Calu3 (cell line): ENCODE measurements around the gene FUZ. TPM values are rescaled to one million over a fixed set of nuclear protein-coding genes. Genes with fewer than 3 reads are reported as not detected.

Experiments
- BruUV-seq: library from RNA; stranded (reverse); fragments of 400-500 nt; replicated peaks from 2 replicates; lab custom pipeline; 2021; lab: Mats Ljungman, UMichigan
- CTCF ChIA-PET: fragments of 300-600 bp; sonication (Branson Sonifier 250); formaldehyde crosslinking; loops from one replicate; lab custom pipeline; 2022; ENCODE audit warnings: antibody characterized with exemption; lab: Charles Lee
- DNase-seq: peaks from one replicate; pipeline ENCODE4 v3.0.0; 2022
- H3K27ac Mint-ChIP-seq: one replicate; pipeline ENCODE4 v1.8.0; 2022; ENCODE audit warnings: mixed read lengths; ENCODE audit not compliant: unreplicated experiment
- H3K27me3 Mint-ChIP-seq: one replicate; pipeline ENCODE4 v1.8.0; 2022; ENCODE audit warnings: mixed read lengths; ENCODE audit not compliant: unreplicated experiment
- H3K36me3 Mint-ChIP-seq: one replicate; pipeline ENCODE4 v1.8.0; 2022; ENCODE audit warnings: mild to moderate bottlenecking, moderate library complexity, mixed read lengths; ENCODE audit not compliant: insufficient read depth, unreplicated experiment
- H3K4me1 Mint-ChIP-seq: one replicate; pipeline ENCODE4 v1.8.0; 2022; ENCODE audit warnings: mild to moderate bottlenecking, low read depth, mixed read lengths; ENCODE audit not compliant: unreplicated experiment
- H3K4me3 Mint-ChIP-seq: one replicate; pipeline ENCODE4 v1.8.0; 2022; ENCODE audit warnings: mild to moderate bottlenecking, low read depth, moderate library complexity, mixed read lengths; ENCODE audit not compliant: unreplicated experiment
- H3K9me3 Mint-ChIP-seq: one replicate; pipeline ENCODE4 v1.8.0; 2022; ENCODE audit warnings: low read depth, mixed read lengths; ENCODE audit not compliant: unreplicated experiment
- CTCF ChIP-seq: fragments of 200-600 bp; IDR thresholded peaks from one replicate; pipeline ENCODE4 v1.8.0; 2022; ENCODE audit warnings: antibody characterized with exemption; ENCODE audit not compliant: unreplicated experiment
- intact Hi-C: fragments of 100-400 bp; cut with micrococcal nuclease; formaldehyde crosslinking; loops from one replicate; pipeline ENCODE4 v1.10.0; 2022; ENCODE audit not compliant: unreplicated experiment
- total RNA-seq: library from RNA; stranded (reverse); gene quantifications from 2 replicates; pipeline ENCODE4 v1.2.3, GENCODE V29; 2022

FUZ gene
- total RNA-seq, 1 experiment from 2014 or later, result 12.2 TPM

GRCh38 chr19:49773663-49774350 lies 39.3 kb downstream of the FUZ start:
- H3K4me1 Mint-ChIP-seq, result peaks cover 7% of the 10 kb centered on the region
- DNase-seq, result no peak
- no peak overlapping the region for H3K27ac Mint-ChIP-seq
- no peak for TF ChIP-seq CTCF
- no peak overlapping the region for H3K4me3 Mint-ChIP-seq
- no peaks in the 10 kb centered on the region for H3K9me3 Mint-ChIP-seq
- H3K27me3 Mint-ChIP-seq, result no peaks in the 10 kb centered on the region
- BruUV-seq, result no TSS peak
- peaks cover 5% of the 10 kb centered on the region for H3K36me3 Mint-ChIP-seq
- CTCF ChIA-PET, result no interaction called here
- intact Hi-C loops, result no loop called here

GRCh38 chr19:49772850-49773432 lies 40.2 kb downstream of the FUZ start:
- intact Hi-C loops, result no loop called here
- CTCF ChIA-PET, result no interaction called here
- no TSS peak for BruUV-seq
- DNase-seq, result no peak
- no peak for TF ChIP-seq CTCF
- H3K4me3 Mint-ChIP-seq, result no peak overlapping the region
- H3K27ac Mint-ChIP-seq, result no peak overlapping the region
- H3K4me1 Mint-ChIP-seq, result peaks cover 16% of the 10 kb centered on the region
- H3K36me3 Mint-ChIP-seq, result peaks cover 6% of the 10 kb centered on the region
- no peaks in the 10 kb centered on the region for H3K9me3 Mint-ChIP-seq
- no peaks in the 10 kb centered on the region for H3K27me3 Mint-ChIP-seq

GRCh38 chr19:49771674-49772139 lies 41.4 kb downstream of the FUZ start:
- intact Hi-C loops, result no loop called here
- no TSS peak for BruUV-seq
- no peak overlapping the region for H3K4me3 Mint-ChIP-seq
- no peaks in the 10 kb centered on the region for H3K27me3 Mint-ChIP-seq
- H3K4me1 Mint-ChIP-seq, result peaks cover 24% of the 10 kb centered on the region
- CTCF ChIA-PET, result no interaction called here
- DNase-seq, result no peak
- H3K36me3 Mint-ChIP-seq, result peaks cover 18% of the 10 kb centered on the region
- TF ChIP-seq CTCF, result no peak
- no peaks in the 10 kb centered on the region for H3K9me3 Mint-ChIP-seq
- no peak overlapping the region for H3K27ac Mint-ChIP-seq

- Mint-ChIP-seq H3K36me3 (peaks cover 27% of the 10 kb centered on the region), H3K4me1 (peaks cover 24% of the 10 kb centered on the region), H3K4me3 (no peak overlapping the region), H3K27ac (no peak overlapping the region), H3K9me3 (no peaks in the 10 kb centered on the region), H3K27me3 (no peaks in the 10 kb centered on the region)
- no TSS peak for BruUV-seq
- DNase-seq, result no peak
- TF ChIP-seq CTCF, result no peak
- CTCF ChIA-PET, result interaction anchor here (0.7 kb wide), 1 partner anchor 13 kb away, joined by 4 read pairs; no protein-coding TSS in a partner anchor
- intact Hi-C loops, result no loop called here
Measured at GRCh38 chr19:49770529-49770928, 42.6 kb downstream of the FUZ start.
